Right lung (tissue), 5 donors: Measurements from ENCODE around the gene MSI2. TPM values are rescaled to one million over a fixed set of nuclear protein-coding genes. Genes with fewer than 3 reads are reported as not detected.
A peak's percentile ranks its signal among the peaks of the same experiment; 100 is the strongest.

Experiments used
- DNase-seq, 2 donors: peaks; one replicate each; pipeline ENCODE4 v3.0.0-alpha.2; 2013
- polyA plus RNA-seq, 5 donors: library from polyadenylated mRNA; unstranded; fragments of 120-200 nt; gene quantifications; one replicate each; pipeline versions ENCODE4 v1.2.1 to v1.2.3, GENCODE V29; 2013; ENCODE audit warnings: inconsistent platforms in 1 of 5, low replicate concordance in 1 of 5; ENCODE audit not compliant: insufficient read length in 5 of 5, insufficient read depth in 1 of 5

MSI2 gene
- polyA plus RNA-seq, 5 donors: 35.4 to 48.9 (median 47.6) TPM

DNA sequence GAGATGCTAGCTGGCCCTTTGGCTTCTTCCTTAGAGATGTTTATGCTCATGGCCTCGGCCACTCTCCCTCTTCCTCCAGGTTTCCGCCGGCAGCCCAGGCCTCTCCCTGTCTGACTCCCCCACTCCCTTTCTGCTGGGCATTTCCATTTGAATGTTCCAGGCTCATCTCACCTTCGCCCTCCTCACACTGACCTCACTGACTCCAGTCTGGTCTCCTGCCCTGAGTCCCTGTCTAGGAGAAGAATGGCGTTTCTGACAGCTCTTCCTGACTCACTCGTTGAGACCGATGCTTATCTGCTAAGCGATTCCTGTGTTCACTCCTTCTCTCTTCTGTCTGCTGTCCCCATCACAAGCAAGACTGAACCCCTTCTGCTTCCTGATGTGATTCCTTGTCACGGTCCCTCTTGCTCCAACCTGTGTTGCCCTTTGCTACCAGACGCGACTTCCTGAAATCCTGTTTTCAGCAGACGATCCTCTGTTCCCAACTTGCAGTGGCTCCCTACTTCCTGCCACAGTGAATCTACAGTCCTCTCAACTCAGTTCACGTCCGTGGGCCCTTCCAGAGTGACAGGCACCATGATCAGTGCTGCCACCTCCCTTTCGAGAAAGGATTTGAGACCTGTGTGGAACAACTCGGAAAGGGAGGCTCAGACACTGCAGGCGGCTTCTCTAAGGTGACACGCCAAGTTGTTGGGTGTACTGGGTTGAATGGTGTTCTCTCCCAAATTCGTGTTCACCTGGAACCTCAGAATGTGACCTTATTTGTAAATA lies 176.4 kb downstream of the MSI2 start:
- no peak for DNase-seq

DNA sequence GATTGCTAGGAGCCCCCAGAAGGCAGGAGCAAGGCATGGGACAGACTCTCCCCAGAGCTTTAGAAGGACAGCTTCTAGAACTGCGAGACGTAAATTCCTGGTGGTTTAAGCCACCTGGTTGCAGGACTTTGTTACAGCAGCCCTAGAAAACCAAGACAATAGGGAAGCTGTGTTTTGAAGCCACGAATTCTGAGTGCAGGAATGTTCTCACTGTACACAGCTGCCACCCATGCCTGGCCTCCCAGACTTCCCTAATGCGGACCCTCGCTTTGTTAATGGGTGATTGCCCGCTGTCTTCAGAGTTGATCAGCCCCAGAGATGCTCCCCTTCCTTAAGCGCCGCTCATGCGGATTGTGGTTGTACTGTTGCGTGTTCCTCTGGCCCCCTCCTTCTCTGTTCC lies 177.1 kb downstream of the MSI2 start:
- no peak for DNase-seq

DNA sequence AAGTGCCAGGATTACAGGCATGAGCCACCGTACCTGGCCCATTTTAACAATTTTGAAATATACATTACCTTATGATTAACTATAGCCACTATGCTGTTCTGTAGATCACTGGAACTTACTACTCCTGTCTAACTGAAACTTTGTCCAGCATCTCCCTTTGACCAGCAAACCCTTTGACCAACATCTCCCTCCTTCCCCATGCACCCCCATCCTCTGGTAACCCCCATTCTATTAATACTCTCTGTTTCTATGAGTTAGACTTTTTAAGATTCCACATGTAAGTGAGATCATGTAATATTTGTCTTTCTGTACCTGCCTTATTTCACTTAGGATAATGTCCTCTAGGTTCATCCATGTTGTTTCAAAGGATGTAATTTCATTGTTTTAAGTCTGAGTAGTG lies 178.0 kb downstream of the MSI2 start:
- no peak for DNase-seq

DNA sequence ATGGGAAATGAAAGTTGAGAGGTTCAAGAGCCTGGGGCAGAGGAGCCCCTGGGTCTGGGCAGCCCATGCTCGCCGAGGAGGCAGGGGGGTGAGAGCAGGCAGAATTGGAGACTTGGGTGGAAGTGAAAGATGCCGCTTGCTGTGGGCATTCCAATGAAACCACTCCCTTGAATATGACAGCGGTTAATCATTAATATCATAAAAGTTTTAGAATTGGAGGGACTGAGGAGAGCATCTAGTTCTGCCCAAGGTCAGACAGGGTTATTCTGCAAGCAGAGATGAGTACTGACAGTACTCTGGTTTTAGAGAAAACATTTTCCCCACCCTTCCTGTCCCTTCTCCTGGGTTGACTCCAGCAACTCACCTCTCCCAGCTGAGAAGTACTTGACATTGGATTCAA lies 180.2 kb downstream of the MSI2 start:
- no peak for DNase-seq

DNA sequence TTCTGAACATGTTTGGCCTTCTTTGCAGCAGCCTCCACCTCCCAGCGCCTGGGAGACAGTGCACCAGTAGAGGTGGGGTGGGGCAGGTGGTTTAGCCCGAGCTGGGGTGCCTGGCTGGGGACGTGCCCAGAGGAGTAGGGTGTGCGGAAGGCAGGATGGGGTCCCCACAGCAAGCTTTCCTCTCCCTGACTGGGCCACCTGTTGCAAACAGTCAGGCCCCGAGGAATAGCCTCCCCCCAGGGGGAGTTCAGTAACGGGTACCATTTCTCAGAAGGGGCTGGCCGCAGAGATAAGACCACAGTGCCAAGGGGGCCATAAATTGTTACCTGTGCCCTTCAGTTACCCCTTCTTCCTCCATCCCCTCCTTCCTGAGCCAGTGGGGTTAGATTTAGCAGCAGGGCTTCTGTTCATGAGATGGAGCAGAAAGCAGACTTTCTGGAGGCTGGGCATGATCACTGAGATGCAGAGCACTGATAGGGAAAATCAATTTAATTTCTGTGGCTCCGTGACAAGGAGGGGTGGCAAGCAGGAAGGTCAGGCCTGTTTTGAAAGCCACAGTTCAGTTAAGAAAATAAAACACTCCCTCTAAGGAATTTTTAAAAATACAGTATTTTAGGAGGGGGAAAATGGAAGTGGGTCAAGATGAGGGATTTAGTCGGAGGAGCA lies 181.9 kb downstream of the MSI2 start:
- no peak for DNase-seq

DNA sequence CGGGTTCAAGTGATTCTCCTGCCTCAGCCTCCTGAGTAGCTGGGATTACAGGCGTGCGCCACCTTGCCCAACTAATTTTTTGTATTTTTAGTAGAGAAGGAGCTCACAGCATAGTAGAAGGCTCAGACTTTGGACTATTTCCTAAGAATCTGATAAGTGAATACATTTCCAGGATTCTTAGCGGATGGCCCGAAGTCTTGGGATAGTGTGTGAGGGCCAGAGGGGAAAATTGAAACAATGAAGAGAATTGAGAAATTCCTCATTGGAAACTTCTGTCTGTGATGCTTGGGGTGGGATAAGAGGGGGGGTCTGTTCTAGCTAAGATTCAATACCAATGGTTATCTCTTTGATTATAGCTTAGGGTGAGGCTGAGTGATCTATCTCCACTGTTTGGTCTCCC lies 183.3 kb downstream of the MSI2 start:
- no peak for DNase-seq

DNA sequence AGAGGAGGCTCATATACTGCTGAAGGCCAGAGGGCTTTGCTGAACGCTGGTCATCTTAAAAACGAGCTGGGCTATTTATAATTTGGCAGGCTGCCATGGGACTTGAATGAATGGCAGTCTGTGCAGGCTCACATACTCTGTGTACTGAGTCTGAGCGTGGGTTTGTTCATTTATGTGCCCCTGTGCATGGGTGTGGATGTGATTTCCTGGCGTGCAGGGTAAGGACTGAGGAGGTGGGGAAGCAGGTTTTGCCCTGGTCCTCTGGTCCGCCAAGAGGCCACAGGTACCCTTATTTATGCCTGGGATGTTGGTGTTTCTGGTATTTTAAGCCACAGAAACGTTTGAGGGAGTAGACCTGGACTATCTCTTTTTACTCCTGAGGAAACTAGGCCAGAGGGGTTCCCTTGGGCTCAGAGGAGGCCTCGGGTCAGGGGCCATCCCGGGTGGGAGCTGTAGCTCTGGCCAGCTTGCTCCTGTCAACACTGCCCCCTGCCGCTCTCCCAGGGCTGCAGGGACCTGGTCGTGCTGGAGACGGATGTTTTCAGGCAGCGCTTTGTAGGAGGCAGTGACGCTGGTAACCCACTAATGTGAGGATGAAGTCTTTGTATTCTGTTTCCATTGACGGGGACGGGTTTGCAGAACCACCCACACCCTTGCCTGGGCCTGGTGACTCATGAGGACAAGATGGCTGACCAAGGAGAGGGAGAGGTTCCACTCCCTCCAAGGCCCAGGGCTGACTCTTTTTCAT lies 184.4 kb downstream of the MSI2 start:
- DNase-seq: peak; percentile 67 to 79

DNA sequence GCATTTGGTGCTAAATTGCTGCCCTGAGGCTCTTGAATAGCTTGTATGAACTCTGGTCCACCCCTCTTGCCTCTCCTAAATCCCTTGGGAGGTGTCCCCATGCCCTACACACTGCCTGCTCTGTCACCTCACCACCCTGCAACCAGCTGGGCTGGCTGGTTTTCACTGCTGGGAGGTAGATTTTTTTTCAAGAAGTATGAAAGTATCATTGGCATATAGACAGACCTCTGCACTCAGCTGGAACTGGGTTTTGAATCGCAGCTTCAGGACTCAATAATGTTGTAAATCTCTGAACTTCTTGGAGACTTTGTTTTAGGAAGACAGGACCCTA lies 184.9 kb downstream of the MSI2 start:
- DNase-seq: no peak

DNA sequence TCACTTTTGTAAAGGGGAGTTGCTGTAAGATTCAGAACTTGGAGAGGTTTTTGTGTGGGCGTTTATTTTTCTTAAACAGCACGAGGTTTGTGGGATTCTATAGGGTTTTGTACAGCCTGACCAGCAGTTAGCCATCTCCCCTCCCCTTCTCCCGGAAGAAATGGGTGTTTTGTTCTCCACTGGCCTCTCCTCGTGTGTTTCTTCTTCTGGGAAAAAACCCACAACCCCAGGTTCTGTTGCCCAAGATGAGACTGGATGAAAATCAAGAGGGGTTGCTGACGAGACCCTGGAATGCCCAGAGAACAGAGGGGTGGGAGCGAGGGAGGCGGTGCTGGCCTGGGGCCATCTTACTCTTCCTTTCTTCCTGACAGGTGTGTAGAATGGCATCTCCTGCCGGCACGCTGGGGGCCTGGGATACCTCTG lies 186.1 kb downstream of the MSI2 start:
- DNase-seq: no peak

DNA sequence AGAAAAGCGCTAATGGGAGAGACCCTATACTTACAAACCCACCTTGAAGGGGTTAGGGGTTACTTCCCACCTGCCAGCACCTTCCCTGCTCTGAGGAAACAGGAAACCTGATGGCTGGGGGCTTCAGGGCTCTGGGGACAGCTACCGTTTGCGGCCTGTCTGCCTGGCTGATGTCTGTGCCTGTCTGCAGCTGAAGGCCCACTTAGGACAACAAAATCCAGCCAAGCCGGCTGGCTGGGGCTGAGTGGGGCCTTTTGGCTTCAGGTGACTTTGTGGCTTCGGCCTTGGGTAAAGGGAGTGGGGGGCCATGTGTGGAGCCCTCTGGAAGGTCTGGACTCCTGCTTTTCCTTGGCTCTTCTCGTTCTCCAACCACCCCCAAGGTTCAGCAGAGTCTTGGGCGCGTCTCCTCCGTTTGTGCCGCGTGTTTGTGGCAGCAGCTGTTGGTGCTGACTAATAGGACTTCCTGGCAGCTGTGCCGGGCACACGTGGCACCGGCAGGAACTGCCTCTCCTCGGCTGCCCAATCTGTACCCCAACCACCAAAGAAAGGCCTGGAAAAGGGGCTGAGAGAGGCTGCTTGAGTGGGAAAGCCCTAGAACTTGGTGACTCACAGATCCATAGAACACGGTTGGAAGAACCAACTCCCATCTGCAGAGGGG lies 186.7 kb downstream of the MSI2 start:
- DNase-seq: no peak

DNA sequence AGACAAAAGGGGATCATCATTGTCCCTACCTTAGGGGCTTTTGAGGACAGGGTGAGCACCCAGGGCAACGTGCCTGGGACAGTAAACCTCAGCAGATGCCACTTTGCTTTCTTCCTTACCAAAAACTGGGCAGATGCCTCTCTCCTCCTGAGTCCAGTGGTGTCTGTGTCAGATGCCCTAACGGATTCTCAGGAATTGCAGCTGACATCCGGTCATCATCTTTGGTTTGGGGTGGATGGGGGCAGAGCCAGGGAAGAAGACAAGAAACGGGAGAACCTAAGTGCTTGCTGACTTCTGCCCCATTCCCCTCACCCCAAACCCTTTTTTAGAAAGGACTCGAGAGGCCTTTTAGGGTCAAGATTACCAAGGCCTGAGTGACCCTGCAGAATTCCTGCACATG lies 187.5 kb downstream of the MSI2 start:
- DNase-seq: no peak

DNA sequence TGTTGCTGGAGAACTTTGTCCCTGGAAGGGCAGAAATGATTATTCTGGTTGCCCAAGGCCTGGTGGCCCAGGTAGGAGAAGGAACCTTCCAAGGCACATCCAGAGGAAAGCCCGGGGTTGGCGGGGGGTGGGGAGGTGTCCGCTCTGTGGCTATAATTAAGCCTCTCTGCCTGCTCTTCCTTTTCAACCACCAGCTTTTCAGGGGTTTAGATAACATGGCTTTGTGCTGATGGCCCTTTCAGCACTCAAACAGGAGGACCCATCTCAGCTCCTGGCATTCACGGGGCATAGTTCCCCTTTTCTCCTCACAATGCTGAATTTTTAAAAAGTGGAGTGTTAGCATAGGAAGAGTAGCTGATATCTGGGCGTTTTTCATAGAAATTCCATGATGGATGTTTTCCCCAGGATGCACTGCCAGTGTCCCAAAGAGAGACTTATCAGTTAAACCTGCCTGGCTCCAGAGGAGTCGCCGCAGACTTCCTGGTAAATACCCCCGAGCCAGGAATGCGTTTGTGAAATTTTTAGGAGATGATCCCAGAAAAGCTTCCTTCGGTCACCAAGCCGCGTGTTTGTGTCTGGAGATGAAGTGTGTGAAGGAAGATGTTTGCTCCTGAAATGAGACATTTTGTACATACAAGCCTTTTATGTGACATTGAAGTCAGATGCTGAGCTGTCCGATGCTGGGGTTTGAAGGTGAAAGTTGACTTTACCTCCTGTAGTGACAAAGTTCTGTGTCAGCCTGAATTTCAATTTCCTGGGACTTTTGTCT lies 188.5 kb downstream of the MSI2 start:
- no peak for DNase-seq

DNA sequence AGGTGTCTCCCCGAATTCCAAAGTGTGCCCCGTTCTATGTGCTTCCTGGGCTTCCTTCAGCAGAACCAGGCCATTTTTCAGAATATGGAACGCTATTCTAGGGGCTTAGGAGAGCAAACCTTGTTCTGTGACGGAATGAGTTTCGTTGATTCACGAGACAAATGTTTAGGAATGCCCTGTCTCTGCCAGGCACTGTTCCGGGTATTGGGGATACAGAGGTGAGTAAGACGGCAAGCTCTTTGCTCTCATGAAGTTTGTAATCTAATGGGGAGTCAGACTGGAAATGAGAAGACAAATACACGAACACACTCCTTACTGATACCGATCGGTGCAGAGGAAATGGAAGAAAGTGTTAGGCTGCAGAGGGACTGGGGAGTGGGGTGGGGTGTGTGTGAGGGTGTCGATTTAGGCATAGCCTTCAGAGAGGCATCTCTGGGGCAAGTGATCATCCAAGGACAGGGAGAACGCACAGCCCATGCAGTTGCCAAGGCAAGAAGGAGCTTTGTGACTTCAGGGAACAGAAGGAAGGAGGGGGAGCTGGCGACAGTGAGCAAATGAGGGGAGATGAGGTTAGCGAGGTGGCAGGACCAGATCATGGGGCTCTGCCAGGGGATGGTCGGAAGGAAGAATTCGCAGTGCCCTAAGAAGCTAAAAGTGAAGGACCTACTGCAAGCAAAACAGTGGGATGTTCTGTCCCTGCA lies 189.6 kb downstream of the MSI2 start:
- no peak for DNase-seq

DNA sequence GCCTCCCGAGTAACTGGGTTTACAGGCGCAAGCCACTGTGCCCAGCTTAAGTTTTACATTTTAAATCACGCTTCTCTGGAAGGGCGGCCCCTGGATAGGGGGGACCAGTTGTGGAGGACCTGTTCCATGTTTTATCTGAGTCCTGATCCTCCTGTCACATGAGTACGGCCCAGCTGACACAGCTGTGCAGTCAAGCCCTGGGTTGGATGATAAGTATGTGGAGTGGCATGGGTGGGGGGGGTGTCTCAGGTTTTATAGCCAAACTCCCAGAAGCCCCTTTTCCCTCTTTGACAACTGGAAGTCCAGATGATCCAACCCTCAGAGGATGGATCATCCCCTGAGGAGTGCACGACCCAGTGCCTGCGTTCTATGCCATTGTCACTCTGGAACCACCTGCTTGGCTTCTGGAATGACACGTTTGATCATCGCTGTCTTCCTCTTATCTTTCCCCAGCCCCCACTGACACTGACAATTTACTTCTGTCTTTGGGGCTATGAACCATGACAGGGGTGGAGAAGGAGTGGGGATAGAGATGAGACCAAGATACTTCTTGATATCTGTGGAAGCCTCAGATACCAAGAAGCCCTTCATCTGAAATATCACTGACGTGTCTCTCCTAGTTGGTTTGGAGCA lies 191.2 kb downstream of the MSI2 start:
- DNase-seq: no peak

DNA sequence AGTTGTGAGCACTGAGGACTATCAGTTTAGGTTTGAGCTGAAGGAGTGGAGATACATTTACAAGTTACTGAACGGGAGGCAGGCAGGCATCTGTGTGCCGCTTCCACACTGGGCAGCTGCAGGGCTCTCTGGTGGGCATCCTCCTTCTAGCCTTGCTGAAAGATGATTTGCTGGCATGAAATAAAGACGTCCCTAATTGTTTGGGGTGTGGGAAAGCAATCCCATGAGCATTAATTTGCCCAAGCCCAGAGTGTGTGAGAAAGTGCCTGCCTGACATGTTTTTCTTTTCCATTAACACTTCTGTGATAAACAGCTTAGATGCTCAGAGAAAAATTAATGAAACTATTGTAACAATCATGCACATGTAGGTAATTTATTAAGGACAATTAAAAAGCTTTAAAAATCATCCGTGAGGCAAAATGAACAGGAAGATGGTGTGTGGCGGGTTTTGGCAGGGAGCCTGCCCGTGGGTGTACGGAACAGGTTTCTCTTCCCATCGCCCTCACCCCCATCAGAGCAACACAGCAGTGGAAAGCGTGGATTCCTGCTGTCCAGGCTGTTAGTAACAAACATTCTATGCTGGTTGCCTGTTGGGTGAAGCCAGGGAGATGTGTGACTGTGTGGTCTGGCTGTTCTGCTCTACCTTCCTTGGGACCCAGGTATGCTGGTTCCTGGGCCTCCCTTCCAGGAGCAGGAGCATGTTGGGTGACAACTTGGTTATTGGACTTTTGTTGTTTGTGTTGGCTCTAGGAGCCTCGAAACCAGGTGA lies 191.9 kb downstream of the MSI2 start:
- DNase-seq: no peak

DNA sequence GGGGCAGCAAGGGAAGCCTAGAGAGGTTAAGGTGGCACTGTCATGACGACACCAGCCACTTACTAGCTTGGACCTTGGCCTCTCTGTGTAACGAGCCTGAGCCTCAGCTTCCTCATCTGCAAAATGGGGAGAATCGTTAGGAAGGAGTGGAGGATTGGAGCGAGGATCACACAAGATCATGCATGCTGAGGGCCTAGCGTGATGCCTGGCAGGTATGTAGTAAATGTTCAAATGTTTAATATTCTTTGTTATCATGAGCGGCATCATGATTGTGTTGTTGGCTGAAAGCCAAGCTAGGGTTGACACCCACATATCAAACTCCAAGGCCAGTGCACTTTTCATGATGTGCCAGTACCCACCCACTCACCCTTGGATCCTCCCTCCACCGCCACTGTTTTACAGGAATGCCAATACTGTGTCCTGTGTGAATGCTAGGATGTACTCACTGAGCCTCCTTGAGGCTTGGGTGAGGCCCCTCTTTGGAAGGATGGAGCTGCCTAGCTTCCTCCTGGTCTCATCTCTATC lies 192.5 kb downstream of the MSI2 start:
- no peak for DNase-seq

DNA sequence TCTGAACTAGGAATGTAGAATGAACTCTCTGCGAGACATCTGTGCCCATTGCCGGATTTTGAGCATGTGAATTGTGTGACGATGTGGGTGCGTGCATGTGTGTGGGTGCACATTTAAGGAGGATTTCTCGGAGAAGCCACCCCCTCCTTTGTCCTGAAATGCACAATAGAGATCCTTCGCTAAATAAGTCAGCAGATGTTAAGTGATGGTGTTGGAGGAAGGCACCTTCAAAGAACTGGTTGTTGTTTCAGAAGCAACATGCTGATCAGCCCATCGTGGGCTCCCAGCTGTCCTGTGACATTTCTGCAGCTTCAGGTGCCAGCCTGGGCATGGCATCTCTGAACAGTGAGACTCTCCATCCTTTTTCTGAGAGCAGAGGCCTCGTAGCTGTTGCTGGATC lies 194.9 kb downstream of the MSI2 start:
- no peak for DNase-seq

DNA sequence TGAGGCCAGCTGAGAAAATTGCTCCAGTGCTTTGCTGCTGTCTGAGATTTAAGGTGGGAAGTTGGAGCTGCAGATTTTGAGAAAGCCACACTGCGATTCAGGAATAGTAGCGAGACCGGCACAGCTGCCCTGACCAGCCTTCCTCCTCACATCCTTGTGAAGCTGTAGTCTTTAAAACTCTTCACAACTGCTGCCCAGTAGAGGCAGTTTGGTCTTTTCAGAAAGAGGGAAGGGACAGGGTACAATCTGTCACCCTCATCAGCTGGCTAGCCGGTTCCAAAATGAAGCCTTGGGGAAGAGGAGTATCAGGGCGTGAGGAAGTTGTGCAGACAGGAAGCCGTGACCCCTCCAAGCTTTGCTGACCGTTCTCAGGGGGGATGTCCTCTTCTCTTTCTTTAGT lies 195.3 kb downstream of the MSI2 start:
- no peak for DNase-seq

DNA sequence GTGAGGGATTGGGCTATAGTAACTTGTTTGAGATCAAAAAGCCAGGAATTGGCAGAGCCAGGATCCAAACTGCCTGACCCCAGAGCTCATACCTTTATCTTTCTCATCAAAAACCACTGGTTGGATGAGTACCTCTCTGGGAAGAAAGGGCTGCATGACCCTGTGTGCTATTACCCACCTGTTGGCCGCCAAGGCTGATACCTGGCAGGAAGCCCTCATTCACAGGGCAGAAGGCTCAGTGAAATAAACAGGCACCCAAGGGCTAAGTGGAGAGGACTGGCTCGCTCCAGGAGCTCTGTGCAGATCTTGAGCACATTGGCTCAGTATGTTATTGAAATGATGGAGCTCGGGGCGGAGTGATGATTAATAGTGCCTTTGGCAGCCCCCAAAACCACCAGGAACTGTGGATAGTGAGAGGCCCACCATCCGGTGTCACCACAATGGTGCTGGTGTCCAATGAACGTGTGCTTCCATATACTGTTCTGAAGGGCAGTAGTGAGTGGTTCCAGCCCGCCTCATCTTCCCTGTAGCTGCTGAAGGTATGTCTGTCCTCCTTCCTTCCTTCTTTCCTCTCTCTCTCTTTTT lies 197.6 kb downstream of the MSI2 start:
- DNase-seq: no peak
